ENCODE data around the gene ATXN2L. TPM values are rescaled to one million over a fixed set of nuclear protein-coding genes. Genes with fewer than 3 reads are reported as not detected.

ATXN2L gene
- total RNA-seq, 1 donor from 2014 or later = 22.8 TPM

Other genes with a start within 250 kb of the ATXN2L start
- gene SULT1A2, start 225.9 kb upstream of the ATXN2L start, total RNA-seq = not detected in 2 replicates
- gene SULT1A1, start 213.0 kb upstream of the ATXN2L start, total RNA-seq = 0.40 and 3.9 TPM in 2 replicates
- 0.20 TPM in 1 of 2 replicates, not detected in the other for gene NPIPB8, start 184.9 kb upstream of the ATXN2L start, total RNA-seq
- gene EIF3C, start 111.5 kb upstream of the ATXN2L start, total RNA-seq = 171 and 216 TPM in 2 replicates
- gene NPIPB9, start 71.2 kb upstream of the ATXN2L start, total RNA-seq = 0.44 and 1.4 TPM in 2 replicates
- gene TUFM, start 23.3 kb downstream of the ATXN2L start, total RNA-seq = 88.9 and 94.6 TPM in 2 replicates
- 8.1 and 9.9 TPM in 2 replicates for gene SH2B1, start 40.8 kb downstream of the ATXN2L start, total RNA-seq
- under 0.01 TPM in 2 replicates for gene ATP2A1, start 55.5 kb downstream of the ATXN2L start, total RNA-seq
- gene RABEP2, start 102.2 kb downstream of the ATXN2L start, total RNA-seq = 25.3 and 31.2 TPM in 2 replicates
- 0.20 TPM in 1 of 2 replicates, not detected in the other for gene CD19, start 109.0 kb downstream of the ATXN2L start, total RNA-seq
- gene NFATC2IP, start 127.9 kb downstream of the ATXN2L start, total RNA-seq = 16.8 and 21.0 TPM in 2 replicates
- 21.4 and 26.0 TPM in 2 replicates for gene SPNS1, start 151.8 kb downstream of the ATXN2L start, total RNA-seq
- 0.22 and 0.79 TPM in 2 replicates for gene LAT, start 162.1 kb downstream of the ATXN2L start, total RNA-seq

Measured in lung microvascular endothelial cell (primary cell).